Midbrain (tissue), 1 donor: ENCODE data around the gene PIK3CG.
"Not testable (repeated sequence)": the region's sequence is repeated elsewhere in the genome, so short reads cannot be mapped to it uniquely, and the experiment has no call there.

Source experiments
- DNase-seq: peaks from one replicate; lab custom pipeline; 2025; lab: John Stamatoyannopoulos, UW

PIK3CG gene

GRCh38 chr7:106865130-106866041 is at the start of gene PIK3CG:
Gene PIK3CG, plus strand, starts transcription at chr7:106865282. Its CDS starts 2,280 bp downstream, at chr7:106867562.
- DNase-seq, result no peak

- no peak for DNase-seq
These were observed 48.0 kb upstream of the PIK3CG start for GRCh38 chr7:106817098-106817497.

- DNase-seq, result no peak
These were observed 46.3 kb upstream of the PIK3CG start for GRCh38 chr7:106818736-106819135.

GRCh38 chr7:106819546-106819945 is 45.5 kb upstream of the PIK3CG start:
- DNase-seq, result no peak

GRCh38 chr7:106820321-106821217 is 44.5 kb upstream of the PIK3CG start:
- no peak for DNase-seq

GRCh38 chr7:106823631-106824030 is 41.5 kb upstream of the PIK3CG start:
- DNase-seq, result no peak

- no peak for DNase-seq
These were observed 40.6 kb upstream of the PIK3CG start for GRCh38 chr7:106824458-106824857.

GRCh38 chr7:106827626-106828025 is 37.5 kb upstream of the PIK3CG start:
- DNase-seq, result no peak

- no peak for DNase-seq
These were observed 35.6 kb upstream of the PIK3CG start for GRCh38 chr7:106829496-106829895.

- DNase-seq, result not testable (repeated sequence)
These were observed 34.2 kb upstream of the PIK3CG start for GRCh38 chr7:106830896-106831295.

GRCh38 chr7:106836816-106837215 is 28.3 kb upstream of the PIK3CG start:
- DNase-seq, result no peak

GRCh38 chr7:106839511-106839910 is 25.6 kb upstream of the PIK3CG start:
- DNase-seq, result no peak

- DNase-seq, result no peak
These were observed 24.7 kb upstream of the PIK3CG start for GRCh38 chr7:106840342-106840741.

- no peak for DNase-seq
These were observed 23.1 kb upstream of the PIK3CG start for GRCh38 chr7:106841896-106842390.

GRCh38 chr7:106844279-106844997 is 20.6 kb upstream of the PIK3CG start:
- no peak for DNase-seq

GRCh38 chr7:106848049-106848448 is 17.0 kb upstream of the PIK3CG start:
- no peak for DNase-seq

GRCh38 chr7:106848851-106849442 is 16.1 kb upstream of the PIK3CG start:
- DNase-seq, result no peak

GRCh38 chr7:106851632-106852031 is 13.4 kb upstream of the PIK3CG start:
- not testable (repeated sequence) for DNase-seq

GRCh38 chr7:106853250-106853908 is 11.7 kb upstream of the PIK3CG start:
- no peak for DNase-seq

- no peak for DNase-seq
These were observed 9.4 kb upstream of the PIK3CG start for GRCh38 chr7:106855540-106856132.
